HepG2 (cell line): ENCODE measurements around the gene ANAPC1. TPM values are rescaled to one million over a fixed set of nuclear protein-coding genes. Genes with fewer than 3 reads are reported as not detected.

ENCODE experiments used
- CHD2 ChIP-seq: IDR thresholded peaks from 2 replicates; pipeline ENCODE4 v1.6.1; 2011; ENCODE audit warnings: low read depth, low read length, improper control_type of control experiment
- ELF1 ChIP-seq: sonication (generic); formaldehyde crosslinking; IDR thresholded peaks from 2 replicates; pipeline ENCODE4 v1.4.0; 2020; ENCODE audit warnings: missing genetic modification reagents
- IRF2 ChIP-seq: IDR thresholded peaks from 2 replicates; pipeline ENCODE4 v1.6.1; 2018; ENCODE audit warnings: missing genetic modification reagents, missing compliant biosample characterization
- MED1 ChIP-seq: sonication (generic); formaldehyde crosslinking; IDR thresholded peaks from 2 replicates; pipeline ENCODE4 v1.4.0; 2020; ENCODE audit warnings: missing genetic modification reagents
- MED13 ChIP-seq: sonication (generic); formaldehyde crosslinking; IDR thresholded peaks from 2 replicates; pipeline ENCODE4 v1.5.0; 2020; ENCODE audit warnings: missing genetic modification reagents
- MXI1 ChIP-seq: IDR thresholded peaks from 3 replicates; pipeline ENCODE4 v1.6.1; 2012; ENCODE audit warnings: low read depth, low read length, inconsistent platforms, borderline replicate concordance
- NFATC3 ChIP-seq: sonication (generic); formaldehyde crosslinking; IDR thresholded peaks from 2 replicates; pipeline ENCODE4 v1.5.1; 2020; ENCODE audit warnings: mild to moderate bottlenecking, missing genetic modification reagents
- NFE2 ChIP-seq: sonication (generic); formaldehyde crosslinking; IDR thresholded peaks from 2 replicates; pipeline ENCODE4 v1.4.0; 2020; ENCODE audit warnings: missing genetic modification reagents
- NR2C2 ChIP-seq: sonication (generic); formaldehyde crosslinking; IDR thresholded peaks from 2 replicates; pipeline ENCODE4 v1.4.0; 2020; ENCODE audit warnings: missing genetic modification reagents, mild to moderate bottlenecking, moderate library complexity, borderline replicate concordance
- NR2F6 ChIP-seq, 2 experiments: IDR thresholded peaks; 2 replicates each; pipeline ENCODE4 v1.6.1; 2016; ENCODE audit warnings: antibody characterized with exemption in 1 of 2, mild to moderate bottlenecking in 1 of 2
- NRL ChIP-seq: sonication (generic); formaldehyde crosslinking; IDR thresholded peaks from 2 replicates; pipeline ENCODE4 v1.5.0; 2020; ENCODE audit warnings: missing genetic modification reagents, mild to moderate bottlenecking, moderate library complexity, borderline replicate concordance
- PHF21A ChIP-seq: sonication (generic); formaldehyde crosslinking; IDR thresholded peaks from 2 replicates; pipeline ENCODE4 v1.5.0; 2020; ENCODE audit warnings: mild to moderate bottlenecking, missing genetic modification reagents
- POGZ ChIP-seq: sonication (generic); formaldehyde crosslinking; IDR thresholded peaks from 2 replicates; pipeline ENCODE4 v1.4.0; 2020; ENCODE audit warnings: mild to moderate bottlenecking, missing genetic modification reagents
- POLR2AphosphoS2 ChIP-seq: IDR thresholded peaks from 2 replicates; pipeline ENCODE4 v1.6.1; 2011; ENCODE audit warnings: low read depth, low read length, improper control_type of control experiment
- RBM22 ChIP-seq: fragments of 200-400 bp; formaldehyde crosslinking; optimal IDR thresholded peaks from 2 replicates; pipeline ENCODE3; 2017; ENCODE audit warnings: mild to moderate bottlenecking, low read length, moderate library complexity
- TEAD3 ChIP-seq: optimal IDR thresholded peaks from 2 replicates; pipeline ENCODE3; 2016; ENCODE audit warnings: borderline replicate concordance
- ZBTB8A ChIP-seq: sonication (generic); formaldehyde crosslinking; IDR thresholded peaks from 2 replicates; pipeline ENCODE4 v1.4.0; 2020; ENCODE audit warnings: mild to moderate bottlenecking, low read depth, missing genetic modification reagents, borderline replicate concordance
- ZNF207 ChIP-seq: fragments of 450-650 bp; IDR thresholded peaks from 2 replicates; pipeline ENCODE4 v1.6.1; 2016; ENCODE audit warnings: antibody characterized with exemption, borderline replicate concordance
- ZNF557 ChIP-seq: sonication (generic); formaldehyde crosslinking; IDR thresholded peaks from 2 replicates; pipeline ENCODE4 v1.4.0; 2020; ENCODE audit warnings: missing genetic modification reagents
- ZNF567 ChIP-seq: sonication (generic); formaldehyde crosslinking; IDR thresholded peaks from 2 replicates; pipeline ENCODE4 v1.8.1; 2023; ENCODE audit warnings: mild to moderate bottlenecking, missing genetic modification reagents, borderline replicate concordance
- polyA plus RNA-seq, 8 experiments: library from polyadenylated mRNA; depleted of rRNA in 3 of 8; stranded (reverse) in 7 of 8; unstranded in 1 of 8; fragments of >200 nt; fragmentation: Illumina TruSeq in 4 of 8; extraction: Trizol in 4 of 8; gene quantifications; 2 replicates each; pipeline versions ENCODE4 v1.2.1 to v1.2.3, GENCODE V29; 2011 to 2016; ENCODE audit warnings: low read depth in 4 of 8, missing spikeins in 1 of 8, mixed read lengths in 1 of 8; ENCODE audit not compliant: insufficient read depth in 1 of 8
- total RNA-seq, 5 experiments: library from RNA; depleted of rRNA; stranded (reverse); fragments of >200 nt; fragmentation: Illumina TruSeq; extraction: Trizol; gene quantifications; 2 replicates each; pipeline ENCODE4 v1.2.3, GENCODE V29; 2016; ENCODE audit warnings: low read depth in 1 of 5
- TF ChIP-seq, protein P1 (sequence below): IDR thresholded peaks from 2 replicates; pipeline ENCODE4 v1.6.1; 2016
- TF ChIP-seq, protein P2 (sequence below): IDR thresholded peaks from 2 replicates; pipeline ENCODE4 v1.6.1; 2016; ENCODE audit warnings: missing genetic modification reagents, missing compliant biosample characterization
- TF ChIP-seq, protein P3 (sequence below): sonication (generic); formaldehyde crosslinking; IDR thresholded peaks from 2 replicates; pipeline ENCODE4 v1.4.0; 2020; ENCODE audit warnings: missing genetic modification reagents

ANAPC1 gene
- total and polyA plus RNA-seq, 2 of the 13 experiments (the other 11 are each of a cell fraction or from before 2014, with no cell fraction given) = 50.0 to 89.7 TPM

DNA sequence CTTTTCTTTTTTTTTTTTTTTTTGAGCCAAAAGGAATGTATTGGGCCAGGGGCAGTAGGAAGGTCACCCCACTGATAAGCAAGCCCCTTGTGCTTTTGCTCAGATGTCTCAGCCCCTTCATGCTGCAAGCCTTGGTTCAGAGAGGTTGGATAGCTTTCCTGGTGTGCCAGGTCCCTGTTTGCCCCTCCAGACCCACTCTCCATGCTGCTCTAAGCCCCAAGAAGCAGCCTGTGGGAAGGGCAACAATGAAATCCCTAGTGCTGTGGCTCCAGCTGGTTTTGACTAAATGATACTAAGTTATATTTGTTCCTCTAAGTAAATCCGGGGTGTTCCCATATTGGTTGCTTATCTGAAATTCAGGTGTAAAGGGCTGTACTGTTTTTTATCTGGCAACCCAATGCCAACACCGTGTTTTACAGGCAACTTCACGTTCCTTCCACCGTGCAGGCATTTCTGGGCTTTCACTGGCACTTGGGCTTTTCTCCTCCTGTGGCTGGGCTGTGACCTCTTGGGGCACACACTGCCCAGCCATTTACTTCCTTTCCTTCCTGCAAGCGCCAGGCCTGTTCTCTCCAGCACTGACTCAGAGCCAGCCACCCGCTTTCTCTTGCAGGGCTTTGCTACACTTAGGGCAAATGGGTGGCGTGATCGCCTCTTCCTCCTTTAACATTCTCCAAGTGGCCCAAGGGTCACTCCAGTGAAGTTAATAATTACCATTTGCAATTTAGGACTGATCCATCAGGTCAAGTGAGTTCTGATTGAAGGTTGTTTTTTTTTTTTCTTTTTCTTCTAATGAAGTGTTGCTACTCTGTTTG lies 36.0 kb upstream of the ANAPC1 start (continued):
- TF ChIP-seq, protein P1, sequence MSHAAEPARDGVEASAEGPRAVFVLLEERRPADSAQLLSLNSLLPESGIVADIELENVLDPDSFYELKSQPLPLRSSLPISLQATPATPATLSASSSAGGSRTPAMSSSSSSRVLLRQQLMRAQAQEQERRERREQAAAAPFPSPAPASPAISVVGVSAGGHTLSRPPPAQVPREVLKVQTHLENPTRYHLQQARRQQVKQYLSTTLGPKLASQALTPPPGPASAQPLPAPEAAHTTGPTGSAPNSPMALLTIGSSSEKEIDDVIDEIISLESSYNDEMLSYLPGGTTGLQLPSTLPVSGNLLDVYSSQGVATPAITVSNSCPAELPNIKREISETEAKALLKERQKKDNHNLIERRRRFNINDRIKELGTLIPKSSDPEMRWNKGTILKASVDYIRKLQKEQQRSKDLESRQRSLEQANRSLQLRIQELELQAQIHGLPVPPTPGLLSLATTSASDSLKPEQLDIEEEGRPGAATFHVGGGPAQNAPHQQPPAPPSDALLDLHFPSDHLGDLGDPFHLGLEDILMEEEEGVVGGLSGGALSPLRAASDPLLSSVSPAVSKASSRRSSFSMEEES = peak; percentile 71; the same call in 1 of the 2 replicates
- TF ChIP-seq NR2F6 (IDR thresholded peaks at IDR 0.05) (peak; percentile 91), NR2F6 (CRISPR knock-in tag; IDR thresholded peaks at IDR 0.05) (peak; percentile 93), NFE2 (CRISPR knock-in tag) (no peak), MED1 (peak; percentile 88), POGZ (CRISPR knock-in tag) (peak; percentile 86), RBM22 (peak; percentile 86), POLR2AphosphoS2 (no peak), ZNF567 (CRISPR knock-in tag) (0 out of 2 replicates have a peak, but pooled peaks have one; percentile 36), NR2C2 (CRISPR knock-in tag) (peak; percentile 79), PHF21A (CRISPR knock-in tag) (peak; percentile 58), MED13 (CRISPR knock-in tag) (0 out of 2 replicates have a peak, but pooled peaks have one; percentile 67), NRL (CRISPR knock-in tag) (0 out of 2 replicates have a peak, but pooled peaks have one; percentile 50), CHD2 (no peak), MXI1 (peak; percentile 55; the same call in 1 of the 3 replicates), NFATC3 (no peak), ZNF207 (no peak), IRF2 (CRISPR knock-in tag) (peak; percentile 93), ELF1 (CRISPR knock-in tag) (peak; percentile 62), ZNF557 (CRISPR knock-in tag) (no peak), ZBTB8A (no peak), TEAD3 (CRISPR knock-in tag) (peak; percentile 59)
- TF ChIP-seq, protein P2, sequence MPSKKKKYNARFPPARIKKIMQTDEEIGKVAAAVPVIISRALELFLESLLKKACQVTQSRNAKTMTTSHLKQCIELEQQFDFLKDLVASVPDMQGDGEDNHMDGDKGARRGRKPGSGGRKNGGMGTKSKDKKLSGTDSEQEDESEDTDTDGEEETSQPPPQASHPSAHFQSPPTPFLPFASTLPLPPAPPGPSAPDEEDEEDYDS = peak; percentile 93
- TF ChIP-seq, protein P3, sequence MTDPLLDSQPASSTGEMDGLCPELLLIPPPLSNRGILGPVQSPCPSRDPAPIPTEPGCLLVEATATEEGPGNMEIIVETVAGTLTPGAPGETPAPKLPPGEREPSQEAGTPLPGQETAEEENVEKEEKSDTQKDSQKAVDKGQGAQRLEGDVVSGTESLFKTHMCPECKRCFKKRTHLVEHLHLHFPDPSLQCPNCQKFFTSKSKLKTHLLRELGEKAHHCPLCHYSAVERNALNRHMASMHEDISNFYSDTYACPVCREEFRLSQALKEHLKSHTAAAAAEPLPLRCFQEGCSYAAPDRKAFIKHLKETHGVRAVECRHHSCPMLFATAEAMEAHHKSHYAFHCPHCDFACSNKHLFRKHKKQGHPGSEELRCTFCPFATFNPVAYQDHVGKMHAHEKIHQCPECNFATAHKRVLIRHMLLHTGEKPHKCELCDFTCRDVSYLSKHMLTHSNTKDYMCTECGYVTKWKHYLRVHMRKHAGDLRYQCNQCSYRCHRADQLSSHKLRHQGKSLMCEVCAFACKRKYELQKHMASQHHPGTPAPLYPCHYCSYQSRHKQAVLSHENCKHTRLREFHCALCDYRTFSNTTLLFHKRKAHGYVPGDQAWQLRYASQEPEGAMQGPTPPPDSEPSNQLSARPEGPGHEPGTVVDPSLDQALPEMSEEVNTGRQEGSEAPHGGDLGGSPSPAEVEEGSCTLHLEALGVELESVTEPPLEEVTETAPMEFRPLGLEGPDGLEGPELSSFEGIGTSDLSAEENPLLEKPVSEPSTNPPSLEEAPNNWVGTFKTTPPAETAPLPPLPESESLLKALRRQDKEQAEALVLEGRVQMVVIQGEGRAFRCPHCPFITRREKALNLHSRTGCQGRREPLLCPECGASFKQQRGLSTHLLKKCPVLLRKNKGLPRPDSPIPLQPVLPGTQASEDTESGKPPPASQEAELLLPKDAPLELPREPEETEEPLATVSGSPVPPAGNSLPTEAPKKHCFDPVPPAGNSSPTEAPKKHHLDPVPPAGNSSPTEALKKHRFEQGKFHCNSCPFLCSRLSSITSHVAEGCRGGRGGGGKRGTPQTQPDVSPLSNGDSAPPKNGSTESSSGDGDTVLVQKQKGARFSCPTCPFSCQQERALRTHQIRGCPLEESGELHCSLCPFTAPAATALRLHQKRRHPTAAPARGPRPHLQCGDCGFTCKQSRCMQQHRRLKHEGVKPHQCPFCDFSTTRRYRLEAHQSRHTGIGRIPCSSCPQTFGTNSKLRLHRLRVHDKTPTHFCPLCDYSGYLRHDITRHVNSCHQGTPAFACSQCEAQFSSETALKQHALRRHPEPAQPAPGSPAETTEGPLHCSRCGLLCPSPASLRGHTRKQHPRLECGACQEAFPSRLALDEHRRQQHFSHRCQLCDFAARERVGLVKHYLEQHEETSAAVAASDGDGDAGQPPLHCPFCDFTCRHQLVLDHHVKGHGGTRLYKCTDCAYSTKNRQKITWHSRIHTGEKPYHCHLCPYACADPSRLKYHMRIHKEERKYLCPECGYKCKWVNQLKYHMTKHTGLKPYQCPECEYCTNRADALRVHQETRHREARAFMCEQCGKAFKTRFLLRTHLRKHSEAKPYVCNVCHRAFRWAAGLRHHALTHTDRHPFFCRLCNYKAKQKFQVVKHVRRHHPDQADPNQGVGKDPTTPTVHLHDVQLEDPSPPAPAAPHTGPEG (CRISPR knock-in tag) = peak; percentile 70; the same call in 1 of the 2 replicates
